Fibroblast of upper back skin (primary cell): Measurements from ENCODE around the gene HOXB4.
A peak's percentile ranks its signal among the peaks of the same experiment; 100 is the strongest.

Experiments used
- DNase-seq: peaks from one replicate; pipeline ENCODE4 v3.0.0-alpha.2; 2013

Gene HOXB4

GRCh38 chr17:48589060-48589830, 11.1 kb upstream of the HOXB4 start:
- DNase-seq, result no peak

- DNase-seq, result no peak
Observed at GRCh38 chr17:48588528-48588927, 10.4 kb upstream of the HOXB4 start.

GRCh38 chr17:48588074-48588415, 9.9 kb upstream of the HOXB4 start:
- DNase-seq, result no peak

GRCh38 chr17:48587276-48588073, 9.3 kb upstream of the HOXB4 start:
- peak; percentile 70 for DNase-seq

- DNase-seq, result no peak
Observed at GRCh38 chr17:48586355-48587258, 8.5 kb upstream of the HOXB4 start.

- DNase-seq, result no peak
Observed at GRCh38 chr17:48584223-48584741, 6.1 kb upstream of the HOXB4 start.

- DNase-seq, result no peak
Observed at GRCh38 chr17:48583708-48584222, 5.6 kb upstream of the HOXB4 start.

- no peak for DNase-seq
Observed at GRCh38 chr17:48582750-48583069, 4.6 kb upstream of the HOXB4 start.

- peak; percentile 66 for DNase-seq
Observed at GRCh38 chr17:48579760-48580554, 1.8 kb upstream of the HOXB4 start.

- DNase-seq, result no peak
Observed at GRCh38 chr17:48579471-48579759, 1.3 kb upstream of the HOXB4 start.

GRCh38 chr17:48578616-48579470, 693 bp upstream of the HOXB4 start:
- DNase-seq, result no peak

GRCh38 chr17:48577330-48577945, 712 bp downstream of the HOXB4 start:
- peak; percentile 64 for DNase-seq

- peak; percentile 70 for DNase-seq
Observed at GRCh38 chr17:48576479-48577309, 1.5 kb downstream of the HOXB4 start.

GRCh38 chr17:48575673-48576478, 2.3 kb downstream of the HOXB4 start:
- DNase-seq, result no peak

GRCh38 chr17:48575066-48575582, 3.0 kb downstream of the HOXB4 start:
- peak; percentile 88 for DNase-seq

GRCh38 chr17:48574505-48575065, 3.6 kb downstream of the HOXB4 start:
- DNase-seq, result no peak

- DNase-seq, result no peak
Observed at GRCh38 chr17:48571826-48572417, 6.2 kb downstream of the HOXB4 start.
